ENCODE data around the gene SIN3A. TPM values are rescaled to one million over a fixed set of nuclear protein-coding genes. Genes with fewer than 3 reads are reported as not detected.

Gene SIN3A
- total RNA-seq, 4 donors from 2014 or later: 31.1 to 53.1 (median 45.6) TPM

DNA sequence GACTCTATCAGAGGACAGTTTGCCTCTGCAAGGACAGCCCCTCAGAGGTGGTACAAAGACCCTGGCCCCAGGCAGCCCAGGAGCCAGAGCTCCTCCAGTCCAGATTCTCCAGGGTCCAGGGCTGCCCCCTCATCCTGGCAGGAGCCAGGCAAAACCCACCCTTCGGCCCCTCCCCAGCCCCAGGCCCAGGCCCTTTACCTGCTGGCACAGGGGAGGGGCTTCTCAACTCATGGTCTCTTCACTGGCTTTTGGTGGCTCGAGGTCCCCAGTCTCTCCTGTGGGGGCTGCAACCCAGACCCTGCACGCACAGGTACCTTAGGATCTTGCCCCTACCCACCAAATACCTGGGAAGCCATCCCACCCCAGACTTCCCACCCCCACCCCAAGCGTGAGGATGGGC lies 96.1 kb downstream of the SIN3A start:
- no peaks in the 10 kb centered on the region for H3K9me3 ChIP-seq
- intact Hi-C loops (cut with DNase I): no loop called here
- no peak overlapping the region for H3K27ac ChIP-seq (replicated peaks in 1 of 4)
- peaks cover 34 to 66% (median 63%) of the 10 kb centered on the region in 4 donors for H3K36me3 ChIP-seq
- H3K4me1 ChIP-seq: peaks cover 0 to under 1% (median 0%) of the 10 kb centered on the region in 4 donors
- TF ChIP-seq POLR2AphosphoS5 (IDR thresholded peaks at IDR 0.05): no peak
- TF ChIP-seq EP300 (IDR thresholded peaks at IDR 0.05): no peak
- H3K4me3 ChIP-seq: no peak overlapping the region
- 100% methylated on average over 3 of the region's 4 CpGs for WGBS
- no peak for DNase-seq (ENCODE audit: extremely low spot score)
- H3K27me3 ChIP-seq: no peaks in the 10 kb centered on the region

DNA sequence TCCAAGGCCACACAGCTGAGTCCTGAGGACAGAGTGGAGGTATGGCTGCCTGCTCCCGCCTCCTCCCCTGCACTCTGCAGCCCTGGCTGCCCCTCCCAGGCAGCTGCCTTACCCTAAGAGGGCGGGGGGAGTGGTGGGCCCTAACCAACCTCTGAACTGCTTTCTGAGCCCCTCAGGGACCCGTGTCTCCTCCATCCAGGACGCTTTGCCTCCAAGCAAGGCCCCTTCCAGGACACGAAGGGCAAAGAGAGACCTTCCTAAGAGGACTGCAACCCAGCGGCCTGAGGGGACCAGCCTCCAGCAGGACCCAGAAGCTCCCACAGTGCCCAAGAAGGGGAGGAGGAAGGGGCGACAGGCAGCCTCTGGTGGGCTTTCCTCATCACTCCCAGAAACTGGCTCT lies 97.0 kb downstream of the SIN3A start:
- TF ChIP-seq POLR2AphosphoS5 (IDR thresholded peaks at IDR 0.05) (no peak), EP300 (IDR thresholded peaks at IDR 0.05) (no peak), POLR2A (IDR thresholded peaks at IDR 0.05; ENCODE audit: low read depth) (no peak)
- Histone ChIP-seq H3K9me3 (no peaks in the 10 kb centered on the region), H3K27ac (replicated peaks in 1 of 4) (no peak overlapping the region), H3K4me1 (peaks cover 0 to 8% (median 4%) of the 10 kb centered on the region in 4 donors), H3K27me3 (no peaks in the 10 kb centered on the region), H3K4me3 (no peak overlapping the region), H3K36me3 (peaks cover 27 to 57% (median 53%) of the 10 kb centered on the region in 4 donors)
- WGBS: 89% methylated on average over 5 of the region's 7 CpGs
- no peak for DNase-seq (ENCODE audit: extremely low spot score)
- intact Hi-C loops (cut with DNase I): no loop called here

DNA sequence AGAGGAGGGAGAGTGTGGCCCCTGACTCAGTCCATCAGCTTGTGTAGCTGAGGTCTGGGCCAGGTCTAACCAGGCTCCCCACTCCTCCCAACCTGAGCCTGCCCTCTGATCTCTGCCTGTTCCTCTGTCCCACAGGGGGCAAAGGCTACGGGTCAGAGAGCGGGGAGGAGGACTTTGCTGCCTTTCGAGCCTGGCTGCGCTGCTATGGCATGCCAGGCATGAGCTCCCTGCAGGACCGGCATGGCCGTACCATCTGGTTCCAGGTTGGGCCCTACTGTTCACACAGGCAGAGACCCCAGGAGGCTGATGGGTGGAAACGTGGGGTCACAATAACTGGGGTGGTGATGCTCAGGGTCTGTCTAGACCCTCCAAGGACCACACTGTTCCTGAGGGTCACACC lies 97.9 kb downstream of the SIN3A start:
- DNase-seq (ENCODE audit: extremely low spot score): no peak
- Histone ChIP-seq H3K4me3 (no peak overlapping the region), H3K36me3 (peaks cover 21 to 49% (median 45%) of the 10 kb centered on the region in 4 donors), H3K27me3 (no peaks in the 10 kb centered on the region), H3K4me1 (peaks cover 7 to 17% (median 12%) of the 10 kb centered on the region in 4 donors), H3K27ac (replicated peaks in 1 of 4) (no peak overlapping the region), H3K9me3 (no peaks in the 10 kb centered on the region)
- intact Hi-C loops (cut with DNase I): no loop called here
- WGBS: 73% methylated on average over 7 of the region's 7 CpGs
- TF ChIP-seq, protein P1, sequence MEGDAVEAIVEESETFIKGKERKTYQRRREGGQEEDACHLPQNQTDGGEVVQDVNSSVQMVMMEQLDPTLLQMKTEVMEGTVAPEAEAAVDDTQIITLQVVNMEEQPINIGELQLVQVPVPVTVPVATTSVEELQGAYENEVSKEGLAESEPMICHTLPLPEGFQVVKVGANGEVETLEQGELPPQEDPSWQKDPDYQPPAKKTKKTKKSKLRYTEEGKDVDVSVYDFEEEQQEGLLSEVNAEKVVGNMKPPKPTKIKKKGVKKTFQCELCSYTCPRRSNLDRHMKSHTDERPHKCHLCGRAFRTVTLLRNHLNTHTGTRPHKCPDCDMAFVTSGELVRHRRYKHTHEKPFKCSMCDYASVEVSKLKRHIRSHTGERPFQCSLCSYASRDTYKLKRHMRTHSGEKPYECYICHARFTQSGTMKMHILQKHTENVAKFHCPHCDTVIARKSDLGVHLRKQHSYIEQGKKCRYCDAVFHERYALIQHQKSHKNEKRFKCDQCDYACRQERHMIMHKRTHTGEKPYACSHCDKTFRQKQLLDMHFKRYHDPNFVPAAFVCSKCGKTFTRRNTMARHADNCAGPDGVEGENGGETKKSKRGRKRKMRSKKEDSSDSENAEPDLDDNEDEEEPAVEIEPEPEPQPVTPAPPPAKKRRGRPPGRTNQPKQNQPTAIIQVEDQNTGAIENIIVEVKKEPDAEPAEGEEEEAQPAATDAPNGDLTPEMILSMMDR (IDR thresholded peaks at IDR 0.05): no peak
- TF ChIP-seq POLR2A (IDR thresholded peaks at IDR 0.05; ENCODE audit: low read depth) (no peak), EP300 (IDR thresholded peaks at IDR 0.05) (no peak), POLR2AphosphoS5 (IDR thresholded peaks at IDR 0.05) (no peak)

DNA sequence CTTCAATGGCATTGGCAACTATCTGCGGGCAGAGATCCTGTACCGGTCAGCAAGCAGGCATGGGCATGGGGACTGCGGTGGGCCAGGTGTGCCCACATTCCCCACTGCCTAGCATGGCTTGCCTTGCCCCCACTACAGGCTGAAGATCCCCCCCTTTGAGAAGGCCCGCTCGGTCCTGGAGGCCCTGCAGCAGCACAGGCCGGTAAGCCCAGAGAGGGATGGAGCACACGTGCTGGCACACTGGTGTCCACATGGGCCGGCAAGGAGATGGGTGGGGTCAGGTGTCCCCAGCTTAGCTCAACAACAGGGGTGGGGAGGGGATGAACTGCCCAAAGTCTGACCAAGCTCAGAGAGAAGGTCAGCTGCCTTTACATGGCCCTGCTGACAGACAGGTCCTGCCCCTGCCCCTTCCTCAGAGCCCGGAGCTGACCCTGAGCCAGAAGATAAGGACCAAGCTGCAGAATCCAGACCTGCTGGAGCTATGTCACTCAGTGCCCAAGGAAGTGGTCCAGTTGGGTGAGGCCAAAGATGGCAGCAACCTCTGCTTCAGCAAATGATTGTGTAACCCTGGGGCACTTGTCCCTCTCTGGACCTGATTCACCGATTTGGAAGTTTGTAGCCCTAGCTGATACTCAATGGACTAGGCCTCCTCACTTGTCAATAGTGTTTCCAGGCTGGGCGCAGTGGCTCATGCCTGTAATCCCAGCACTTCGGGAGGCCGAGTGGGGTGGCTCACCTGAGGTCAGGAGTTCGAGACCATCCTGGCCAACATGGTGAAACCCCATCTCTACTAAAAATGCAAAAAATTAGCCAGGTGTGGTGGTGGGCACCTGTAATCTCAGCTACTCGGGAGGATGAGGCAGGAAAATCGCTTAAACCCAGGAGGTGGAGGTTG lies 99.1 kb downstream of the SIN3A start:
- Histone ChIP-seq H3K4me1 (peaks cover 11 to 20% (median 17%) of the 10 kb centered on the region in 4 donors), H3K36me3 (peaks cover 10 to 37% (median 33%) of the 10 kb centered on the region in 4 donors), H3K9me3 (no peaks in the 10 kb centered on the region), H3K27ac (replicated peaks in 1 of 4) (no peak overlapping the region), H3K27me3 (no peaks in the 10 kb centered on the region), H3K4me3 (no peak overlapping the region)
- no peak for TF ChIP-seq POLR2AphosphoS5 (IDR thresholded peaks at IDR 0.05)
- no peak for TF ChIP-seq POLR2A (IDR thresholded peaks at IDR 0.05; ENCODE audit: low read depth)
- no peak for TF ChIP-seq EP300 (IDR thresholded peaks at IDR 0.05)
- TF ChIP-seq, protein P1 (IDR thresholded peaks at IDR 0.05): no peak
- WGBS: 91% methylated on average over 15 of the region's 16 CpGs
- intact Hi-C loops (cut with DNase I): no loop called here
- no peak for DNase-seq (ENCODE audit: extremely low spot score)

DNA sequence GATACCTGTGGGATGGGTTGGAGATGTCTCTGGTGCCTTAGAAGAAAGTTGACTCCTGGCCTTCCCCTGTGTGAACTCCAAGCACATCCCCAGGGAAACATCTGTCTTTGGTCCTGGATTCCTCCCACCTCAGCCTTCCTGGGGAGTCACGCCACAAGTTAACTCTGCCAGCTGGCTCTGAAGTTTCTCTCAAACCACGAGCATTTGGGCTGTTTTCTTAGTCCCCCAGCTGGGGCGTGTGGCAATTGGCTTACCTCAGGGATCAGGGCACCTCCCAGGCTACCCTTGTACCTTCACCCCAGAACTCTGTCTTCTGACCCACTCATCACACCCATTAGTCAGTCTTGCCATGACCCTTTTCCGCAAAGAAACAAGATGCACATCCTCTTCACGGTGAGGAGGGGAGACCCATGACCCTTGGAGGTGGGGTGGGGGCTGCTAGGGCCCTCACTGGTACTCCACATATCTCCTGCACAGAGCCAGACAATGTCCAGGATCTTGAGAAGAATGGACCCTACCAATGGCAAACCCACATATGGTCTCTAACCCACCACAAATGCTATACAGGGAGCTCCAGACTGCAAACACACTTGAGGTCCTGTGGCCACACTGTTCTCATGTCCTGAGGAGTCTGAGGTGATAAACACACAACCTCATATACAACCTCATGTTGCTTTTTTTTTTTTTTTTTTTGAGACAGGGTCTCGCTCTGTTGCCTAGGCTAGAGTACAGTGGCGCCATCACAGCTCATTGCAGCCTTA lies 100.7 kb downstream of the SIN3A start:
- H3K4me3 ChIP-seq: no peak overlapping the region
- peaks cover 11 to 32% (median 28%) of the 10 kb centered on the region in 4 donors for H3K4me1 ChIP-seq
- intact Hi-C loops (cut with DNase I): no loop called here
- H3K9me3 ChIP-seq: no peaks in the 10 kb centered on the region
- H3K27me3 ChIP-seq: no peaks in the 10 kb centered on the region
- 82% methylated on average over 7 of the region's 7 CpGs for WGBS
- H3K27ac ChIP-seq (replicated peaks in 1 of 4): no peak overlapping the region
- no peak for TF ChIP-seq POLR2A (IDR thresholded peaks at IDR 0.05; ENCODE audit: low read depth)
- TF ChIP-seq, protein P1 (IDR thresholded peaks at IDR 0.05): no peak
- no peak for TF ChIP-seq POLR2AphosphoS5 (IDR thresholded peaks at IDR 0.05)
- TF ChIP-seq EP300 (IDR thresholded peaks at IDR 0.05): no peak
- H3K36me3 ChIP-seq: peaks cover 0 to 20% (median 17%) of the 10 kb centered on the region in 4 donors
- no peak for DNase-seq (ENCODE audit: extremely low spot score)
